Measurements from ENCODE around the gene TXNL1. TPM values are rescaled to one million over a fixed set of nuclear protein-coding genes. Genes with fewer than 3 reads are reported as not detected.
A peak's percentile ranks its signal among the peaks of the same experiment; 100 is the strongest.

Gene TXNL1
- total and polyA plus RNA-seq, 2 of the 13 experiments (the other 11 are each of a cell fraction or from before 2014, with no cell fraction given) = 41.9 to 73.1 TPM

DNA sequence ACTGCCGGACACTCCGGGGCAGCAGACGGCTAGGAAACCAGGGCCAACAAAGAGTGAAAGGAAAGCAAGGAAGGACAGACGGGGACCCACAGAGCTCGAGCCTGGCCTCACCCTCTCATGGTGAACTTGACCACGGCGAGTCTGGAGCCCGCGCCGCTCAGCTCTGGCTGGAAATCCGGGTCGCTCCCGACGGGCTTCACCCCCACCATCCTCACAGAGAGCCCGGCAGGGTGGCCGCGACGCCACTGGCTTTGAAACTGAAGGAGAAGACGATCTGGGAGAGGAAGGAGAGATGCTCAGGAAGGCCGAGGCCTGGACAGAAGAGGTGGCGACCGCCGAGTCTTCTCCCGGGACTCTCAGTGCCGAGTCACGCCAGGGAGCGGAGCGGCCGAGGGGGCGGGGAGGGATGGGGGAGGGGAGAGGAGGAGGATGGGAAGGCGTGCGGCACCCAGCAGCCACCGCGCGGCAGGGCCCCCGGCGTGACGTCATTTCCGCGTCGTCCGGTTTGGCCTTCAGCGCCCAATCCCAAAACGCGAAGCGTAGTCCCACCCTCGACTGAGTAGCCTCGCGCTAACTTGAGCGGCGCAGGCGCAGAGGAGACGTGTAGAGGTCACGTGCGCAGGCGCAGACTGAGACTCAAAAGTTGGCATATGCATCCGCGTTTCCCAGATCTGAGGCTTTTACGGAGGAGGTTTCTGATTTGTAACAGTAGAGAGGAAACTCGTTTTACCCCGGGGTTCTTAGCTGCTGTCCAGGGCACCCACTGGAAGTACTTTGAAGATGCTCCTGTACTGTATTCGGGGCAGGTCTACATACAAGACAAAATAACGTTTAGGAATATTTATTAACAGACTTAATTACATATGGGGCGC lies at the start of gene TXNL1 (continued):
- TF ChIP-seq ZNF30 (CRISPR knock-in tag; IDR thresholded peaks at IDR 0.05) (no peak), ZNF670 (CRISPR knock-in tag; IDR thresholded peaks at IDR 0.05; ENCODE audit: borderline replicate concordance) (no peak), TGIF2 (CRISPR knock-in tag; IDR thresholded peaks at IDR 0.05) (peak; percentile 17; the same call in 1 of the 2 replicates), SUZ12 (IDR thresholded peaks at IDR 0.05; ENCODE audit: low read depth, low read length) (peak; percentile 46; the same call in 1 of the 2 replicates), PHF8 (CRISPR knock-in tag; IDR thresholded peaks at IDR 0.05) (peak; percentile 95), PRPF4 (IDR thresholded peaks at IDR 0.05; ENCODE audit: low read depth, low read length, poor library complexity, severe bottlenecking) (peak; percentile 100), NFKB2 (CRISPR knock-in tag; IDR thresholded peaks at IDR 0.05; ENCODE audit: borderline replicate concordance) (peak; percentile 60; the same call in 1 of the 2 replicates), FLYWCH1 (CRISPR knock-in tag; IDR thresholded peaks at IDR 0.05) (no peak), AGO1 (IDR thresholded peaks at IDR 0.05; ENCODE audit: low read depth, low read length, poor library complexity, severe bottlenecking) (no peak), NFRKB (IDR thresholded peaks at IDR 0.05) (no peak)
- TF ChIP-seq, protein P1, sequence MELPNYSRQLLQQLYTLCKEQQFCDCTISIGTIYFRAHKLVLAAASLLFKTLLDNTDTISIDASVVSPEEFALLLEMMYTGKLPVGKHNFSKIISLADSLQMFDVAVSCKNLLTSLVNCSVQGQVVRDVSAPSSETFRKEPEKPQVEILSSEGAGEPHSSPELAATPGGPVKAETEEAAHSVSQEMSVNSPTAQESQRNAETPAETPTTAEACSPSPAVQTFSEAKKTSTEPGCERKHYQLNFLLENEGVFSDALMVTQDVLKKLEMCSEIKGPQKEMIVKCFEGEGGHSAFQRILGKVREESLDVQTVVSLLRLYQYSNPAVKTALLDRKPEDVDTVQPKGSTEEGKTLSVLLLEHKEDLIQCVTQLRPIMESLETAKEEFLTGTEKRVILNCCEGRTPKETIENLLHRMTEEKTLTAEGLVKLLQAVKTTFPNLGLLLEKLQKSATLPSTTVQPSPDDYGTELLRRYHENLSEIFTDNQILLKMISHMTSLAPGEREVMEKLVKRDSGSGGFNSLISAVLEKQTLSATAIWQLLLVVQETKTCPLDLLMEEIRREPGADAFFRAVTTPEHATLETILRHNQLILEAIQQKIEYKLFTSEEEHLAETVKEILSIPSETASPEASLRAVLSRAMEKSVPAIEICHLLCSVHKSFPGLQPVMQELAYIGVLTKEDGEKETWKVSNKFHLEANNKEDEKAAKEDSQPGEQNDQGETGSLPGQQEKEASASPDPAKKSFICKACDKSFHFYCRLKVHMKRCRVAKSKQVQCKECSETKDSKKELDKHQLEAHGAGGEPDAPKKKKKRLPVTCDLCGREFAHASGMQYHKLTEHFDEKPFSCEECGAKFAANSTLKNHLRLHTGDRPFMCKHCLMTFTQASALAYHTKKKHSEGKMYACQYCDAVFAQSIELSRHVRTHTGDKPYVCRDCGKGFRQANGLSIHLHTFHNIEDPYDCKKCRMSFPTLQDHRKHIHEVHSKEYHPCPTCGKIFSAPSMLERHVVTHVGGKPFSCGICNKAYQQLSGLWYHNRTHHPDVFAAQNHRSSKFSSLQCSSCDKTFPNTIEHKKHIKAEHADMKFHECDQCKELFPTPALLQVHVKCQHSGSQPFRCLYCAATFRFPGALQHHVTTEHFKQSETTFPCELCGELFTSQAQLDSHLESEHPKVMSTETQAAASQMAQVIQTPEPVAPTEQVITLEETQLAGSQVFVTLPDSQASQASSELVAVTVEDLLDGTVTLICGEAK (IDR thresholded peaks at IDR 0.05) = no peak
- TF ChIP-seq, protein P1 (CRISPR knock-in tag; IDR thresholded peaks at IDR 0.05) = peak; percentile 64; the same call in 1 of the 2 replicates
- TF ChIP-seq, protein P2, sequence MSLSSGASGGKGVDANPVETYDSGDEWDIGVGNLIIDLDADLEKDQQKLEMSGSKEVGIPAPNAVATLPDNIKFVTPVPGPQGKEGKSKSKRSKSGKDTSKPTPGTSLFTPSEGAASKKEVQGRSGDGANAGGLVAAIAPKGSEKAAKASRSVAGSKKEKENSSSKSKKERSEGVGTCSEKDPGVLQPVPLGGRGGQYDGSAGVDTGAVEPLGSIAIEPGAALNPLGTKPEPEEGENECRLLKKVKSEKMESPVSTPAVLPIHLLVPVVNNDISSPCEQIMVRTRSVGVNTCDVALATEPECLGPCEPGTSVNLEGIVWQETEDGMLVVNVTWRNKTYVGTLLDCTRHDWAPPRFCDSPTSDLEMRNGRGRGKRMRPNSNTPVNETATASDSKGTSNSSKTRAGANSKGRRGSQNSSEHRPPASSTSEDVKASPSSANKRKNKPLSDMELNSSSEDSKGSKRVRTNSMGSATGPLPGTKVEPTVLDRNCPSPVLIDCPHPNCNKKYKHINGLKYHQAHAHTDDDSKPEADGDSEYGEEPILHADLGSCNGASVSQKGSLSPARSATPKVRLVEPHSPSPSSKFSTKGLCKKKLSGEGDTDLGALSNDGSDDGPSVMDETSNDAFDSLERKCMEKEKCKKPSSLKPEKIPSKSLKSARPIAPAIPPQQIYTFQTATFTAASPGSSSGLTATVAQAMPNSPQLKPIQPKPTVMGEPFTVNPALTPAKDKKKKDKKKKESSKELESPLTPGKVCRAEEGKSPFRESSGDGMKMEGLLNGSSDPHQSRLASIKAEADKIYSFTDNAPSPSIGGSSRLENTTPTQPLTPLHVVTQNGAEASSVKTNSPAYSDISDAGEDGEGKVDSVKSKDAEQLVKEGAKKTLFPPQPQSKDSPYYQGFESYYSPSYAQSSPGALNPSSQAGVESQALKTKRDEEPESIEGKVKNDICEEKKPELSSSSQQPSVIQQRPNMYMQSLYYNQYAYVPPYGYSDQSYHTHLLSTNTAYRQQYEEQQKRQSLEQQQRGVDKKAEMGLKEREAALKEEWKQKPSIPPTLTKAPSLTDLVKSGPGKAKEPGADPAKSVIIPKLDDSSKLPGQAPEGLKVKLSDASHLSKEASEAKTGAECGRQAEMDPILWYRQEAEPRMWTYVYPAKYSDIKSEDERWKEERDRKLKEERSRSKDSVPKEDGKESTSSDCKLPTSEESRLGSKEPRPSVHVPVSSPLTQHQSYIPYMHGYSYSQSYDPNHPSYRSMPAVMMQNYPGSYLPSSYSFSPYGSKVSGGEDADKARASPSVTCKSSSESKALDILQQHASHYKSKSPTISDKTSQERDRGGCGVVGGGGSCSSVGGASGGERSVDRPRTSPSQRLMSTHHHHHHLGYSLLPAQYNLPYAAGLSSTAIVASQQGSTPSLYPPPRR (CRISPR knock-in tag; IDR thresholded peaks at IDR 0.05; ENCODE audit: borderline replicate concordance) = peak; percentile 25

All from HepG2 (cell line).